8988T (cell line): ENCODE data around the gene NFIB.
A peak's percentile ranks its signal among the peaks of the same experiment; 100 is the strongest.

Source experiments
- DNase-seq: peaks from one replicate; pipeline ENCODE4 v3.0.0; 2011

Gene NFIB

GRCh38 chr9:14313951-14314423, at the start of gene NFIB:
Gene NFIB, minus strand, starts transcription at chr9:14314141. Its CDS starts 630 bp downstream, at chr9:14313511.
- peak; percentile 38 for DNase-seq

- no peak for DNase-seq
Observed at GRCh38 chr9:14362175-14362574, 48.2 kb upstream of the NFIB start.

DNA sequence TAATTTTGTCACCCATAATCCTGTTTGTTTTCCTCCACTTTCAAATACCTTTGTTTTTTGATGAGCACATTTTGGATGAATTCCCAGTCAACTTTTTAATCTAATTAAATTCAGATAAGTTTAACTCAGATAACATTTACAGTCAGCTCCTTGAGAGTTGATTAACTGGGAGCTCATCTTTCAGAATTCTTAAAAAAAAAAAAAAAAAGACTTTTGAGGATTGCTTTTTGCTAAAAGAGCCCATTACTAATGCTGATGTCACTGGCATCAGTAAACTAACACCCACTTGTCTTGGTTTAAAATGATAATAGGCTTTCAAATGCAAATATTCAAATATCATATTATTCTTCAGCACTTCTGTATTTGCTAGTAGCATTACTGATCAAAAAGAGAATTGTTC, 47.1 kb upstream of the NFIB start:
- DNase-seq, result no peak

- no peak for DNase-seq
Observed at GRCh38 chr9:14358523-14358922, 44.6 kb upstream of the NFIB start.

- no peak for DNase-seq
Observed at GRCh38 chr9:14356351-14357265, 42.7 kb upstream of the NFIB start.

DNA sequence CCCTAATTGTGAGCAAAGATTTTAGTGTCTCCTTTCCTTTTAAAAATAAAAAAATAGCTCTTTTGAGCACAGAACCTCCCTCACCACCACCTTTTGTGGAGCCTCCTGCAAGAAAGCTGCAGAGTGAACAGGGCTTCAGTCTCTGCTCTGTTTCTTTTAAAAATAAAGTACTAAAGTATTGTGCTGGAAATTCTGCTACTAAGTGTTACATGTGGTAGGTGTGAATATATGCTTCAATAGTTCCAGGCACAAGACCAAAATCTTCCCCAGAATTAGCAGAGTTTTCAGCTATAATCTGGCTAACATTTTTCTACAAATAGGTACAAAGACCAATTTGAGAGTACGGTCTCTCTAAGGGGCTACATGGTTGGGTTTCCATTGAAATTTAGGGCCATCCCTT, 40.3 kb upstream of the NFIB start:
- no peak for DNase-seq

DNA sequence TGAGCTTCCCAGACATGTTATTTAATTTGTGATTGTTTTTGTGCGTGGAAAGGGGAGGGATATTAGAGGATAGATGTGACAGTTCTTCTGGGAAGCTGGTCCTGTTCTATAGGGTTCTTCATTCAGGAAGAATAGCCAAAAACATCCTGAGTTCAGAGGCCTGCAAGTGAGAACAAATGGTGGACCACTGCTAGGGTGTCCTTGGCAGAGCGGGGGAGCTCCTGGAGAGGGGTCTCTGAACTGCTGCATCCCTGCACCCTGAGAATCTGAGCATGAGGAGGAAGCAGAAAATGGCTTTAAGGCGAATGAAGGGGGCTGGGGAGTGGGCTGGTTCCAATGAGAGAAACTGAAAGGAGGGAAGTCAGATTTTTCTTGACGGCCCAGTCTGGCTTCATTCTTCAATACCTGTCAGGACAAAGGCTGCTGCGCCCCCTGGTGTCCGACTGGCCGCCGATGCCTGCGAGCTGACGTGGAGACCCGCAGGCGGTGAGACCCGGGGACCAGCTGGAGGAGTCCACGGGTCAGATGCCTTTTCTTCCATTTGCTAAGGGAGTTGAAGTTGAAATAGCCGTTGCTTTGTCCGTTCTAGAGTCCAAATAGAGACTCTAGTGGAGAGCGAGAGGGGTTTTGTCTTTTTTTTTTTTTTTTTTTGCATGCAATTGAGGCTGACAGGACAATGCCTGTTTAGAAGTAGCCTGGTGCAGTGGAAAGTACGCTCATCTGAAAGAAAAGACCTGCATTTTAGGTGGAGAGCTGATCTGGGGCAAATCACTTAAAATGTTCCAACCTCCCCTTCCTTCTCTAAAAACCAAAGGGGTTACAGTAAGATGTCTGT, 39.5 kb upstream of the NFIB start:
- DNase-seq, result peak; percentile 70

- no peak for DNase-seq
Observed at GRCh38 chr9:14352503-14352902, 38.6 kb upstream of the NFIB start.

DNA sequence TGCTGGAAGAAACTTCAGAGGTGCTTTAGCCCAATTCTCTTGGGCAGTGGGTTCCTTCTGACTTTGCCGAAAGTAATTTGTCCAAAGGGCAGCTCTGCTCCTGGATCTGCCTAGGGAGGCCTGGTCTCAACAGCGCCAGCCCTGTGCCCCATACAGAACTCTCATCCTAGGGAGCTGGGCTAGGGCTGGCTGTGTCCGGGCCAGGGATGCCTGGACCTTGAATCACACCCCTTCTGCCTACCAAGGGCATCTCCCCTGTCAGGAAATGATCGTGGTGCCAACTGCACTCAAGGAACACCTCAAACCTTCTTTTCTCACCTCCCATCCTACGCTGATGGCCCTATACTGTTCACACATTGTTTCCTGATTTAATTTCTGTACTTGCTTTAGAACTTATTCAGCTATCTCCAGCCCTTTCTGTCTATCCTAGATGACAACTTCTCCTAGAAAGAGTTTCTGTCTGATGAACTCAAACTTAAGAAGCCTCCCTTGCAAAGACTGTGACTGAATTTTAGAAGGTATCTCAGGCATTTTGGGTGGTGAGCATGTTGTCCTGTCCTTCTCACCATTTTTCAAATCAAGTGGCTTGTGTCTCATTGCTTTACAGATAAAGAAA, 37.4 kb upstream of the NFIB start:
- no peak for DNase-seq

DNA sequence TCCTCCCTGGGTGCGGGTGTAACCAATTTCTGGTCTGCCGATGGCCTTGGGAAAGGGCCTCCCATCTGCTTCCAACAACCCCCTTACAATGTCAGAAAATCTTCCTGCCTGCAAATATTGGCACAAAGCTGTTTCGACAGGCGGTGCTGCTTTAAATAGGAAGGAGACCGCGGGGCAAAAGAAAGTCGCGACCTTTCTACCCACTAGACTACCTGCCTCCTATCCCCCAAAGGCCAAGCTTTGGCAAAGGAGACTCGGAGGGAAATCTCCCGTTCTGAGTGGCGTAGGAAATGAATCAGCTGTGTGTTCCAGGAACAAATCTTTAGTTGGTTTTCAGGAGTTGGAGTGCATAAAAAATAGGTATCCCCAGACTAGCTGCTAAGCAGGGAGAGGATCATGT, 36.8 kb upstream of the NFIB start:
- DNase-seq, result no peak

GRCh38 chr9:14350349-14350728, 36.4 kb upstream of the NFIB start:
- DNase-seq, result no peak

DNA sequence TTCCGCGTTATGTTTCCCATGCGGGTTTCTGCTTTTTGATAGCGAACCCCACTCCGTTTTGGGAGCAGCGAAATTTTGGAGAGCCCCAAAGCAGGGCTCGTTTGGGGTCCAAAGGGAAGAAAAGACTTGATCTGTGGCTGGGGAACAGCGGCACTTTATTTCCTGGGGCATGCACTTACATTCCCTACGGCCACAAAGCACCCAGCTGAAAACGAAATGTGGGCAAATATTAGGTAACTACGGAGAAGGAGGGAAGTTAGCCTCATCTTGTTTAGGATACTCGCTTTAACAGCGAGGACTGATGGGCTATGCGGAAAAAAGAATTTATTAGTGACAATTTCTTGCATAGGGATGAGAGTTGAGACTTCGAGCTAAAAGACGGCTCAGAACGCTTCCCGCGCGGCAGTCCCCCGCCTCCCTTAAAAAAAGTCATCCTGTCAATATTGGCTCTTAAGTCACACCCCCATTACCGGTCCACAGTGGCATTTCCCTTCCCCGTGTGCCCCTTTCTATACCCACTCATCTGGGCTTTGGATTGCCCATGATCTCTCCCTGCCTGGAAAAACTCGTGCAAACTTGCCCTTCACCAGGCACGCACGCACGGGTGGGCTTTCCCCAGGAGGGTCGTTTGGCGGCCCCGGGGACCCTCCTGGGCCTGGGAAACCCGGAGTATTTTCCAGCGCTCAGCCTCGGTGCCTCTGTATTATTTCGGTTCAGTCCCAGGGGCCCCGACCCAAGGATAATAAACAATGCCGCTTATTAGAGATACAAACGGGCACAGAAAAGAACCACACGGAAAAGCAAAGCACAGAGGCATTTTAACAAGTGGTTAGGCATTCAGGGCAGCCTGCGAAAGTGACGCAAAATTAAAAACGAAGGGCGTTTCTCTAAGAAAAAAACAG, 35.8 kb upstream of the NFIB start:
- DNase-seq, result no peak

DNA sequence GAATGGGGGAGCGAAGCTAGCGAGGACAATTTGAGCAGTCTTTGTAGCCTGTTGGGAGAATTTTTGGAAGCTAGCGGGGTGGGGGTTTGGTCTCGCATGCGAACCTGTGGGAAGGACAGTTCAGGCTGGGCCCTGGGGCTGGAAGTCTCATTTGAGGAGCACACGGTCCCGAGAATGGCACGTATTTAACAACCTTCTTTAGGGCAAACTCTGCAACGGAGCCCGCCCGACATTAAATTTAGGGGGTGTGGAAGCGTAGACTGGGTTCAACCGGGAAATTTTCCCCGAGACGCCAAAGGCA, 35.2 kb upstream of the NFIB start:
- DNase-seq, result no peak

GRCh38 chr9:14348373-14349145, 34.6 kb upstream of the NFIB start:
- DNase-seq, result no peak

GRCh38 chr9:14348123-14348372, 34.1 kb upstream of the NFIB start:
- no peak for DNase-seq

- DNase-seq, result no peak
Observed at GRCh38 chr9:14347406-14348122, 33.6 kb upstream of the NFIB start.

DNA sequence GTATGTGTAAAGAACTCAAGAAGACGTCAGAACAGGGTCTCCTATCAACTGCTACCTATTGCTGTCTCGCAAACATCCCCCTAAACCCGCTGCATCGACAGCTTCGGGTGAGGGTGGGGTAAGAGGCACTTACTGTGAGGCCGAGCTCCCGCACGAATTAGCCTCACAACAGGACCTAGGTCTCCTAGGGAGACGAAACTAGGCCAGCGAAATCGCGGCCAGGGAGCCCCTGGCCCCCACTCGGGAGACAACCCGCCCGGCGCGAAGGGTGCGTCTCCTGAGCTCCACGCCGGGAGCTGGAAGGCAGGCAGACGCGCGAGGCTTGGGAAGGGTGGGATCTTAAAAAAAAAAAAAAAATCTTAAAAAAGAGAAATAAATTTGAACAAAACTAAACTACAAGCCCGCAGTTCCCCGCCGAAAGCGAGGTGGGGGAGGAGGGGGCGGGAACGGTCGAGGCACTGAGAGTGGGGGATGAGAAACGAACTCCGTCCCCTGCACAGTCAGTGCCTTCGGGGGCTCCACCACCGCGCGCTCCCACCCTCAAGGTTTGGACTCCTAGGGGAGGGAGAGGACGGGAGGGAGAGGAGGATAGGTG, 33.0 kb upstream of the NFIB start:
- DNase-seq, result no peak

DNA sequence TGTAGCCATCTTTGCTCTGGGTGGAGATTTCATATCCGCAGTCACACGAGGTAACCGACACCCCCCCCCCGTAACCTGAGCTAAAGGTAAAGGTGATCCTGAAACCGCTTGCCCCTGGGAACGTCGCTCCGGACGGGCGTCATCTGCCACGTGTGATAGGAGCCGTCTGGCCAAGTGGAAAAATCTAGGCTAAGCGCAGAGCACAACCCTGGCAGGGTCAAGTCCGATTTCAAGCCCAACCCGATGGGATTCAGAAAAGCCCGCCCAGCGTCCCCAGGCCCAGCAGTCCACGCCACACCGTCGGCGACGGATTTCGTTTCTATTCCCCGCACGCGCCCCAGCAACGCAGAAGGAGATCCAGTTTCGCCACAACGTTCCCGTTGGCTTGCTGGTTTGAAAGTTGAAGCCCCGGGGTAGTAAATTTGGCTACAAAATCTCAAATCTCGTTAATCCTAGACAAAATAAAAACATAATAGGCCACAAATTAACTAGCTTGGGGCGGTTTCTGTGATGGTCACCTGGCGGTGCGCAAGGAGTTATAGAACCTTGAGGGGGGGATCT, 32.4 kb upstream of the NFIB start:
- no peak for DNase-seq

- DNase-seq, result no peak
Observed at GRCh38 chr9:14345354-14346230, 31.7 kb upstream of the NFIB start.

GRCh38 chr9:14344941-14345353, 31.0 kb upstream of the NFIB start:
- no peak for DNase-seq
